HCT116 (cell line): ENCODE measurements around the gene ELP2. TPM values are rescaled to one million over a fixed set of nuclear protein-coding genes. Genes with fewer than 3 reads are reported as not detected.

Source experiments
- ATAC-seq: fragments of 200-7000 bp; cut with Tn5 transposase; 2 replicates; pipeline ENCODE4 v1.9.1; 2020; ENCODE audit warnings: mild to moderate bottlenecking, moderate library complexity
- BruUV-seq: library from RNA; stranded (reverse); fragments of 400-500 nt; replicated peaks from 2 replicates; lab custom pipeline; 2021; lab: Mats Ljungman, UMichigan
- CTCF ChIA-PET: fragments of 300-600 bp; sonication (Branson Sonifier 250); formaldehyde crosslinking; loops from one replicate; lab custom pipeline; 2021; ENCODE audit warnings: antibody characterized with exemption; lab: Charles Lee
- POLR2A ChIA-PET: fragments of 300-600, 350-600 bp; sonication (Branson Sonifier 250); formaldehyde crosslinking; loops from one replicate; lab custom pipeline; 2021; ENCODE audit warnings: antibody characterized with exemption; lab: Charles Lee
- RAD21 ChIA-PET, 2 experiments: fragments of 300-600 bp; sonication (Branson Sonifier 250); formaldehyde crosslinking; loops; one replicate each; lab custom pipeline; 2023; ENCODE audit warnings: low total read pairs in 2 of 2; ENCODE audit not compliant: uncharacterized antibody in 2 of 2, unreplicated experiment in 2 of 2, low non-redundant PET in 1 of 2; lab: Charles Lee
- DNase-seq: peaks from one replicate; pipeline ENCODE4 v3.0.0-alpha.2; 2010; ENCODE audit warnings: low read depth, low spot score
- H2AFZ ChIP-seq: fragments of 200-600 bp; shearing (Covaris generic), sonication (generic); 2 replicates; pipeline ENCODE4 v1.6.1; 2017; ENCODE audit warnings: low read depth, mixed run types, mixed read lengths, antibody characterized with exemption, low read length; ENCODE audit not compliant: poor library complexity, severe bottlenecking
- H3K27ac ChIP-seq: 2 replicates; pipeline ENCODE4 v1.5.1; 2012; ENCODE audit warnings: low read depth, low read length
- H3K27me3 ChIP-seq: fragments of 200-600 bp; sonication (generic); 2 replicates; pipeline ENCODE4 v1.6.1; 2016; ENCODE audit warnings: mixed run types, low read length, mixed read lengths; ENCODE audit not compliant: insufficient read depth
- H3K36me3 ChIP-seq, 2 experiments: fragments of 200-500 bp in 1 of 2; fragments of 200-600 bp in 1 of 2; sonication (Bioruptor generic) in 1 of 2; sonication (generic) in 1 of 2; 2 replicates each; pipeline versions ENCODE4 v1.5.1 to v1.6.1; 2014 to 2016; ENCODE audit warnings: low read length in 2 of 2, inconsistent platforms in 1 of 2, mixed read lengths in 1 of 2, mixed run types in 1 of 2; ENCODE audit not compliant: insufficient read depth in 2 of 2, control insufficient read depth in 1 of 2
- H3K4me1 ChIP-seq, 2 experiments: fragments of 200-600 bp in 1 of 2; sonication (generic) in 1 of 2; 2 replicates each; pipeline versions ENCODE4 v1.5.1 to v1.6.1; 2012 to 2017; ENCODE audit warnings: low read length in 2 of 2, inconsistent platforms in 1 of 2, mild to moderate bottlenecking in 1 of 2, mixed read lengths in 1 of 2, mixed run types in 1 of 2, moderate library complexity in 1 of 2; ENCODE audit not compliant: insufficient read depth in 2 of 2, control insufficient read depth in 1 of 2
- H3K4me2 ChIP-seq: fragments of 200-600 bp; sonication (generic); 2 replicates; pipeline ENCODE4 v1.6.1; 2017; ENCODE audit warnings: mixed run types, low read length, mixed read lengths
- H3K4me3 ChIP-seq, 2 experiments: fragments of 200-600 bp in 1 of 2; sonication (generic) in 1 of 2; replicated peaks in 1 of 2; 2 replicates each; pipeline ENCODE4 v1.5.1; 2011 to 2016; ENCODE audit warnings: low read length in 2 of 2, control low read depth in 1 of 2, low read depth in 1 of 2, mild to moderate bottlenecking in 1 of 2, mixed read lengths in 1 of 2, mixed run types in 1 of 2
- H3K79me2 ChIP-seq: fragments of 200-600 bp; sonication (generic); 2 replicates; pipeline ENCODE4 v1.6.1; 2017; ENCODE audit warnings: mild to moderate bottlenecking, mixed run types, low read length, moderate library complexity, mixed read lengths; ENCODE audit not compliant: insufficient read depth
- H3K9ac ChIP-seq: fragments of 200-600 bp; sonication (generic); 2 replicates; pipeline ENCODE4 v1.6.1; 2016; ENCODE audit warnings: low read length, mixed read lengths
- H3K9me2 ChIP-seq: fragments of 200-600 bp; sonication (generic), shearing (Covaris generic); 2 replicates; pipeline ENCODE4 v1.6.1; 2017; ENCODE audit warnings: mixed run types, mild to moderate bottlenecking, moderate library complexity; ENCODE audit not compliant: insufficient read depth
- H3K9me3 ChIP-seq, 2 experiments: fragments of 200-500 bp in 1 of 2; fragments of 200-600 bp in 1 of 2; sonication (Bioruptor generic) in 1 of 2; sonication (generic) in 1 of 2; 2 replicates each; pipeline ENCODE4 v1.6.1; 2014 to 2017; ENCODE audit warnings: low read length in 2 of 2, mixed read lengths in 2 of 2, inconsistent platforms in 1 of 2, low read depth in 1 of 2, mild to moderate bottlenecking in 1 of 2, mixed run types in 1 of 2, moderate library complexity in 1 of 2; ENCODE audit not compliant: control insufficient read depth in 1 of 2, insufficient read depth in 1 of 2
- H4K20me1 ChIP-seq: fragments of 200-600 bp; sonication (generic), shearing (Covaris generic); 2 replicates; pipeline ENCODE4 v1.6.1; 2017; ENCODE audit warnings: mixed run types, mild to moderate bottlenecking, moderate library complexity; ENCODE audit not compliant: insufficient read depth
- CBX3 ChIP-seq: IDR thresholded peaks from 2 replicates; pipeline ENCODE4 v1.6.1; 2012; ENCODE audit warnings: low read depth
- CEBPB ChIP-seq: IDR thresholded peaks from 2 replicates; pipeline ENCODE4 v1.6.1; 2012; ENCODE audit warnings: low read depth
- ELF1 ChIP-seq: IDR thresholded peaks from 2 replicates; pipeline ENCODE4 v1.6.1; 2012; ENCODE audit warnings: low read depth, borderline replicate concordance
- EZH2 ChIP-seq: fragments of 200-600 bp; sonication (generic); IDR thresholded peaks from 2 replicates; pipeline ENCODE4 v1.6.1; 2017; ENCODE audit warnings: antibody characterized with exemption, mixed run types
- EZH2phosphoT487 ChIP-seq: fragments of 200-600 bp; IDR thresholded peaks from 2 replicates; pipeline ENCODE4 v1.6.1; 2018; ENCODE audit warnings: antibody characterized with exemption, borderline replicate concordance
- FOSL1 ChIP-seq: IDR thresholded peaks from 2 replicates; pipeline ENCODE4 v1.6.1; 2012; ENCODE audit warnings: low read depth
- JUND ChIP-seq: IDR thresholded peaks from 2 replicates; pipeline ENCODE4 v1.6.1; 2012
- POLR2A ChIP-seq: IDR thresholded peaks from 2 replicates; pipeline ENCODE4 v1.7.0; 2011; ENCODE audit warnings: borderline replicate concordance; ENCODE audit not compliant: insufficient read depth, insufficient read length; ENCODE audit errors: extremely low read depth
- POLR2AphosphoS5 ChIP-seq: IDR thresholded peaks from 2 replicates; pipeline ENCODE4 v1.6.1; 2011; ENCODE audit warnings: mild to moderate bottlenecking, low read depth, low read length, moderate library complexity
- RAD21 ChIP-seq: IDR thresholded peaks from 2 replicates; pipeline ENCODE4 v1.6.1; 2012; ENCODE audit warnings: low read depth, mild to moderate bottlenecking
- SIN3A ChIP-seq: IDR thresholded peaks from 2 replicates; pipeline ENCODE4 v1.6.1; 2012; ENCODE audit warnings: low read depth
- SRF ChIP-seq: IDR thresholded peaks from 2 replicates; pipeline ENCODE4 v1.6.1; 2012; ENCODE audit warnings: low read depth
- TCF7L2 ChIP-seq: IDR thresholded peaks from 2 replicates; pipeline ENCODE4 v1.7.0; 2011; ENCODE audit warnings: borderline replicate concordance, inconsistent platforms; ENCODE audit not compliant: insufficient read depth, insufficient read length; ENCODE audit errors: extremely low read depth
- YY1 ChIP-seq: IDR thresholded peaks from 2 replicates; pipeline ENCODE4 v1.6.1; 2011; ENCODE audit warnings: low read length, low read depth, moderate library complexity, mild to moderate bottlenecking; ENCODE audit not compliant: insufficient replicate concordance; ENCODE audit errors: extremely low read depth
- ZNF274 ChIP-seq: fragments of 200-500 bp; sonication (Bioruptor generic); IDR thresholded peaks from 2 replicates; pipeline ENCODE4 v1.6.1; 2014; ENCODE audit warnings: mild to moderate bottlenecking, low read depth, low read length, inconsistent platforms
- intact Hi-C: fragments of 100-400 bp; cut with micrococcal nuclease; formaldehyde crosslinking; loops from 2 replicates; pipeline ENCODE4 v1.10.0; 2022
- total RNA-seq: library from RNA; stranded (reverse); gene quantifications from one replicate; pipeline ENCODE4 v1.2.1, GENCODE V29; 2021; ENCODE audit not compliant: unreplicated experiment
- TF ChIP-seq, protein P1 (sequence below), 3 experiments: fragments of 200-600 bp in 1 of 3; sonication (generic) in 1 of 3; IDR thresholded peaks in 2 of 3; conservative IDR thresholded peaks in 1 of 3; 2 replicates each; pipeline ENCODE4 v1.5.1; 2012 to 2017; ENCODE audit warnings: low read depth in 2 of 3, low read length in 2 of 3, antibody characterized with exemption in 1 of 3, borderline replicate concordance in 1 of 3, control low read depth in 1 of 3, mild to moderate bottlenecking in 1 of 3, mixed read lengths in 1 of 3, mixed run types in 1 of 3, moderate library complexity in 1 of 3; ENCODE audit not compliant: insufficient read depth in 1 of 3
- TF ChIP-seq, protein P2 (sequence below): IDR thresholded peaks from 2 replicates; pipeline ENCODE4 v1.6.1; 2012

The ELP2 gene
- total RNA-seq, 1 experiment from 2014 or later = 109 TPM

DNA sequence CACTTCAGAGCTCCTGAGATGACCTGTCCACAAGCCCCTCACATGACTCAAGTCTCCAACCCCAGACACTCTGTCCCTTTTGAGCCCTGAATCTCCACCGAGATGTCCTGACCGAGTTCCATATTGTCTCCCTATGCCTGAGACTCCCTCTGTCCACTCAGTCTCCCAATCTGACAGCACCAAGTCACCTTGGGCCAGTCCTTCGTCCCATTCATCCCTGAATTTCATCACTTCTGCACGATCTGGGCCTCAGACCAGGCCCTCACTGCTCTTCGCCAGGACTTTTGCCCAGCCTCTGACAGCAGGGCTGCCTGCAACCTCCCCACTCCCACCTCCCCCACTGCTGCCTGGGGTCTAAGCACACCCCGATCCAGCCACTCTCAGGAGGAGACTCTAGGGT is 53.3 kb downstream of the ELP2 start:
- ChIA-PET POLR2A (no interaction called here), RAD21 (no interaction called here), CTCF (no interaction called here)
- DNase-seq (no peak), ATAC-seq (no peak)
- no peak overlapping the region for H3K4me3 ChIP-seq
- H3K9ac ChIP-seq = no peak overlapping the region
- H3K27ac ChIP-seq = no peak overlapping the region
- no peaks in the 10 kb centered on the region for H3K36me3 ChIP-seq
- no peak overlapping the region for H3K4me2 ChIP-seq
- no peak for TF ChIP-seq EZH2
- no peak for TF ChIP-seq CBX3
- TF ChIP-seq ZNF274 = no peak
- no peak for TF ChIP-seq TCF7L2
- TF ChIP-seq CEBPB = no peak
- TF ChIP-seq YY1 = no peak
- TF ChIP-seq POLR2AphosphoS5 = no peak
- no peak for TF ChIP-seq SRF
- TF ChIP-seq, protein P1, sequence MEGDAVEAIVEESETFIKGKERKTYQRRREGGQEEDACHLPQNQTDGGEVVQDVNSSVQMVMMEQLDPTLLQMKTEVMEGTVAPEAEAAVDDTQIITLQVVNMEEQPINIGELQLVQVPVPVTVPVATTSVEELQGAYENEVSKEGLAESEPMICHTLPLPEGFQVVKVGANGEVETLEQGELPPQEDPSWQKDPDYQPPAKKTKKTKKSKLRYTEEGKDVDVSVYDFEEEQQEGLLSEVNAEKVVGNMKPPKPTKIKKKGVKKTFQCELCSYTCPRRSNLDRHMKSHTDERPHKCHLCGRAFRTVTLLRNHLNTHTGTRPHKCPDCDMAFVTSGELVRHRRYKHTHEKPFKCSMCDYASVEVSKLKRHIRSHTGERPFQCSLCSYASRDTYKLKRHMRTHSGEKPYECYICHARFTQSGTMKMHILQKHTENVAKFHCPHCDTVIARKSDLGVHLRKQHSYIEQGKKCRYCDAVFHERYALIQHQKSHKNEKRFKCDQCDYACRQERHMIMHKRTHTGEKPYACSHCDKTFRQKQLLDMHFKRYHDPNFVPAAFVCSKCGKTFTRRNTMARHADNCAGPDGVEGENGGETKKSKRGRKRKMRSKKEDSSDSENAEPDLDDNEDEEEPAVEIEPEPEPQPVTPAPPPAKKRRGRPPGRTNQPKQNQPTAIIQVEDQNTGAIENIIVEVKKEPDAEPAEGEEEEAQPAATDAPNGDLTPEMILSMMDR (IDR thresholded peaks at IDR 0.05 in 2 of 3, conservative IDR thresholded peaks at IDR 0.05 in 1 of 3; ENCODE audit: borderline replicate concordance in 1 of 3, insufficient read depth in 1 of 3, low read depth in 2 of 3, low read length in 2 of 3) = no peak
- no peak for TF ChIP-seq JUND
- no peak for TF ChIP-seq FOSL1
- no peak for TF ChIP-seq EZH2phosphoT487
- no peak for TF ChIP-seq ELF1
- no peak for TF ChIP-seq SIN3A
- TF ChIP-seq RAD21 = no peak
- TF ChIP-seq POLR2A = no peak
- TF ChIP-seq, protein P2, sequence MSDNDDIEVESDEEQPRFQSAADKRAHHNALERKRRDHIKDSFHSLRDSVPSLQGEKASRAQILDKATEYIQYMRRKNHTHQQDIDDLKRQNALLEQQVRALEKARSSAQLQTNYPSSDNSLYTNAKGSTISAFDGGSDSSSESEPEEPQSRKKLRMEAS = no peak
- peaks cover 4% of the 10 kb centered on the region; the same call in 1 of the 2 replicates for H3K79me2 ChIP-seq
- BruUV-seq = no TSS peak
- no peaks in the 10 kb centered on the region for H3K9me2 ChIP-seq
- no peaks in the 10 kb centered on the region for H4K20me1 ChIP-seq
- H3K4me1 ChIP-seq = peaks cover under 1 to 12% of the 10 kb centered on the region in 2 experiments; a peak in 3 of 4 replicates
- no peaks in the 10 kb centered on the region for H3K27me3 ChIP-seq
- no peaks in the 10 kb centered on the region for H3K9me3 ChIP-seq
- intact Hi-C loops = no loop called here
- no peak overlapping the region for H2AFZ ChIP-seq
